ENCODE results near the gene PRMT5. TPM values are rescaled to one million over a fixed set of nuclear protein-coding genes. Genes with fewer than 3 reads are reported as not detected.

The PRMT5 gene
- total RNA-seq (10 to 100 TPM; 31.1 to 44.7 (median 40.6) TPM), polyA plus RNA-seq (10 to 100 TPM; 18.6 to 30.6 (median 24.9) TPM)
- long read RNA-seq, donor 1, partial matches to known transcripts: 0 of 6 reads
- long read RNA-seq, donor 1, other reads (novel, unspliced or antisense): 0 of 6 reads
- long read RNA-seq, donor 2, partial matches to known transcripts: 0 of 4 reads
- long read RNA-seq, donor 2, other reads (novel, unspliced or antisense): 0 of 4 reads

DNA sequence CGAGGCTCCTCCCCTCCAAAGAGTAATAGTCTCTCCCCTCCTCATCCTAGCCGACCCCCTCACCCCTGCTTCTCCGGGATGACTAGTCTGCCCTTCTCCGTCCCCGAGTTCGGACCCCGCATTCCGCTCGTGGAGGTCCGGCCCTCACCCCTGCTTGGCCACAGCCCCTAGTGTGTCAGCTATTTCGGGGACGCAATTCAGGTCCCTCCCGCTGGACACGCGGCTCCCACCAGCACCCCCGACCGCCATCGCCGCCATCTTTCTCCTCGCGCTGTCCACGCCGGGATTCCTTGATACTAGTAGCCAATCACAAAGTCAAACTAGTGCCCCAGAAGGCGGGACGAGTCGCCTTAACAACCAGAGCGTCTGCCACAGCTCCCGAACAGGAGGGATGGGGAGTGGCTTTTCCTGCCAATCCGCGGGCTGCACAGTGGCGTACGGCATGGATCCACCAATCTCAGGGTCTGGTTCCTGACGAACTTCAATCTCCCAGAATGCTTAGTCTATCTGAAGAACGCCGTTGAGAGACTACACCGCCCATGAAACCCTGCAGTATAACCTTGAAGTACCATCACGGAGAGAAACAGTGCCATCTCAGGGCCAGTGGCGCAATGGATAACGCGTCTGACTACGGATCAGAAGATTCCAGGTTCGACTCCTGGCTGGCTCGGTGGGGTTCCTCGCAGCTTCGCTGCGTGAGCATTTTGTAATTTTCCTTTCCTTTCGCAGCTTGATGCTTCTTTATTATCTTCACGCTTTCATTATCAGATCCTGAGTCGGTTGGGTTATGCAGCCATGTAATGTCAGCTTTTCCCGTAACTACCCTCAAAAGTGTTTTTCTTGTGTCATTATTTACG lies at the start of gene PRMT5:
TSS of gene PRMT5 (minus strand) at position 273 of the 857 bp plus-strand sequence. CDS start at position 258, 15 bp downstream.
- TF ChIP-seq POLR2A (IDR thresholded peaks at IDR 0.05) (peak in 2 of 3 donors; percentile 8 to 53), POLR2AphosphoS5 (IDR thresholded peaks at IDR 0.05) (peak; percentile 92 to 94 (median 94))
- TF ChIP-seq, protein P1, sequence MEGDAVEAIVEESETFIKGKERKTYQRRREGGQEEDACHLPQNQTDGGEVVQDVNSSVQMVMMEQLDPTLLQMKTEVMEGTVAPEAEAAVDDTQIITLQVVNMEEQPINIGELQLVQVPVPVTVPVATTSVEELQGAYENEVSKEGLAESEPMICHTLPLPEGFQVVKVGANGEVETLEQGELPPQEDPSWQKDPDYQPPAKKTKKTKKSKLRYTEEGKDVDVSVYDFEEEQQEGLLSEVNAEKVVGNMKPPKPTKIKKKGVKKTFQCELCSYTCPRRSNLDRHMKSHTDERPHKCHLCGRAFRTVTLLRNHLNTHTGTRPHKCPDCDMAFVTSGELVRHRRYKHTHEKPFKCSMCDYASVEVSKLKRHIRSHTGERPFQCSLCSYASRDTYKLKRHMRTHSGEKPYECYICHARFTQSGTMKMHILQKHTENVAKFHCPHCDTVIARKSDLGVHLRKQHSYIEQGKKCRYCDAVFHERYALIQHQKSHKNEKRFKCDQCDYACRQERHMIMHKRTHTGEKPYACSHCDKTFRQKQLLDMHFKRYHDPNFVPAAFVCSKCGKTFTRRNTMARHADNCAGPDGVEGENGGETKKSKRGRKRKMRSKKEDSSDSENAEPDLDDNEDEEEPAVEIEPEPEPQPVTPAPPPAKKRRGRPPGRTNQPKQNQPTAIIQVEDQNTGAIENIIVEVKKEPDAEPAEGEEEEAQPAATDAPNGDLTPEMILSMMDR (IDR thresholded peaks at IDR 0.05 in 8 of 11, conservative IDR thresholded peaks at IDR 0.05 in 3 of 11): peak in 4 of 11 experiments; percentile 15 to 35 (median 21)
- intact Hi-C loops (cut with DNase I; ENCODE audit: low total_unique reads): no loop called here
- H3K27ac ChIP-seq: peak within 1 kb of the TSS; percentile 81 to 92 (median 88)
- H3K4me3 ChIP-seq: peak within 1 kb of the TSS; percentile 69 to 99 (median 80)
- H3K4me1 ChIP-seq: peaks cover 12 to 46% (median 26%) of the 10 kb centered on the region in 6 donors
- 0 to 1% (median 1%) methylated on average over 40 to 51 of the region's 51 CpGs for WGBS, 5 donors
- H3K27me3 ChIP-seq (replicated peaks in 1 of 7): no peaks in the 10 kb centered on the region
- peaks cover 0 to 27% (median 22%) of the 10 kb centered on the region in 6 donors for H3K36me3 ChIP-seq
- DNase-seq: peak; percentile 97
- no peaks in the 10 kb centered on the region for H3K9me3 ChIP-seq

DNA sequence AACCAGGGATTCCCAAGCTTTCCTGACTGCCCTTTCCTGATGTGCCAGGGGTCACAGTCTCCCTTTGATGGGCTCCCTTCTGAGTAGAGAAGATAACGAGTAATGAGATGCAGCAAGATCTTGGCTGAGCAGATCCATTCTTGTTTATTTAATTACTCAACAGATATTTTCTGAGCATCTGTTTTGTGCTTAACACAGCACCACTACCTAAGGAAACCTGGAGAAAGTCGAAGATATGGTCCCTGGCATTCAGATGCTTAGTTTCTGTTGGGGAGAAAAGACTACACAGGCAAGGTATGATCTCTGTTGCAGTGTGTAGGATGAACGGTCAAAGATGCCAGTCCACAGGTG lies 49.3 kb upstream of the PRMT5 start:
- intact Hi-C loops (cut with DNase I; ENCODE audit: low total_unique reads): no loop called here
- no peak overlapping the region for H3K4me3 ChIP-seq
- H3K27ac ChIP-seq: peak overlapping the region in 3 of 8 donors; percentile 11 to 54 (median 42)
- peaks cover 0 to 35% (median 23%) of the 10 kb centered on the region in 7 donors for H3K27me3 ChIP-seq (replicated peaks in 1 of 7)
- TF ChIP-seq POLR2A (IDR thresholded peaks at IDR 0.05) (no peak), POLR2AphosphoS5 (IDR thresholded peaks at IDR 0.05) (no peak)
- TF ChIP-seq, protein P1 (IDR thresholded peaks at IDR 0.05 in 8 of 11, conservative IDR thresholded peaks at IDR 0.05 in 3 of 11): no peak
- peaks cover 12 to 95% (median 49%) of the 10 kb centered on the region in 6 donors for H3K4me1 ChIP-seq
- 66 to 86% (median 80%) methylated on average over 3 of the region's 3 CpGs for WGBS, 5 donors
- H3K36me3 ChIP-seq: no peaks in the 10 kb centered on the region
- H3K9me3 ChIP-seq: no peaks in the 10 kb centered on the region
- no peak for DNase-seq

DNA sequence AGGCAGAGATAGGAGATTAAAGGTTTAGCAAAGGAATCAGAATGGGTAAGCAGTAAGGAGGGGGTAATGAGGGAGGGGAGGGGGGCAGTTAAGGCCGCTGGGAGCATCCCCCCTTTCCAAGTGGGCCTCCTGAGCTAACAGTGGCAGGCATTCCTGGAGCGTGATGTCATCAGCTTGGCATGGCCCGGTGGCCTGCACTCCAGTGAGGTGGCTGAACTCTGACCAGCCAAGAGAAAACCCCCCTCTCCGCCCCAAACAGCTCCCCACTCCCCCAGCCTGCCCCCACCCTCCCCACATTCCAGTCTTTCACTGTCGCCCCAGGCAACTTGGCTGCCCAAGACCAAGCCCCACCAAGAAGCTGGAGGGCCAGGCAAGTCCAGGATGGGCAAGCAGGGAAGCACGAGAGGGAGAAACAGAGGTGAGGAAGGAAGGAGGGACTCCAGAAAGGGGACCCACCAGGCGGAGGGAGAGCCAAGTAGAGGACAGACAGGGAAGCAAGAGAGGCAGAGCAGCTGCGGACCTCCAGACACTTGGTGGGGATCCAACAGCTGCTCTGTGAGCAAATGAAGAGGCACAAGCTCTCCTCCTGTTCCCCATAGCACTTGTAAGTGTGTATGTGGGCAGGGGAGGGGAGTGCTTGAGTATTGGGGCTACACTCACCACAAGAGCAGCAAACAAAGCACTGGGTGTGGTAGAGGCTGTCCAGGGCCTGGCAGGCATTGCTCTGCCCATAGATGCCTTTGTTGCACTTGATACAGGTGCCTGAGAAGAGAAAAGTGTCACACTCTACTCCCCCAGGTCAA lies 48.7 kb upstream of the PRMT5 start:
- no peaks in the 10 kb centered on the region for H3K9me3 ChIP-seq
- H3K36me3 ChIP-seq: no peaks in the 10 kb centered on the region
- H3K27ac ChIP-seq: peak overlapping the region in 4 of 8 donors; percentile 11 to 54 (median 38)
- H3K4me3 ChIP-seq: no peak overlapping the region
- peaks cover 7 to 91% (median 43%) of the 10 kb centered on the region in 6 donors for H3K4me1 ChIP-seq
- no peak for DNase-seq
- H3K27me3 ChIP-seq (replicated peaks in 1 of 7): peaks cover 0 to 32% (median 23%) of the 10 kb centered on the region in 7 donors
- TF ChIP-seq POLR2A (IDR thresholded peaks at IDR 0.05) (no peak), POLR2AphosphoS5 (IDR thresholded peaks at IDR 0.05) (no peak)
- TF ChIP-seq, protein P1 (IDR thresholded peaks at IDR 0.05 in 8 of 11, conservative IDR thresholded peaks at IDR 0.05 in 3 of 11): no peak
- WGBS, 5 donors: 62 to 92% (median 74%) methylated on average over 8 of the region's 8 CpGs
- intact Hi-C loops (cut with DNase I; ENCODE audit: low total_unique reads): no loop called here

Data from spleen (tissue), 13 donors.